HG03139 (cell line): Measurements from ENCODE around the gene STAP2.

Source experiments
- ATAC-seq: cut with Tn5 transposase; IDR thresholded peaks from one replicate; pipeline ENCODE4 v1.9.1; 2021; ENCODE audit not compliant: unreplicated experiment

The STAP2 gene

DNA sequence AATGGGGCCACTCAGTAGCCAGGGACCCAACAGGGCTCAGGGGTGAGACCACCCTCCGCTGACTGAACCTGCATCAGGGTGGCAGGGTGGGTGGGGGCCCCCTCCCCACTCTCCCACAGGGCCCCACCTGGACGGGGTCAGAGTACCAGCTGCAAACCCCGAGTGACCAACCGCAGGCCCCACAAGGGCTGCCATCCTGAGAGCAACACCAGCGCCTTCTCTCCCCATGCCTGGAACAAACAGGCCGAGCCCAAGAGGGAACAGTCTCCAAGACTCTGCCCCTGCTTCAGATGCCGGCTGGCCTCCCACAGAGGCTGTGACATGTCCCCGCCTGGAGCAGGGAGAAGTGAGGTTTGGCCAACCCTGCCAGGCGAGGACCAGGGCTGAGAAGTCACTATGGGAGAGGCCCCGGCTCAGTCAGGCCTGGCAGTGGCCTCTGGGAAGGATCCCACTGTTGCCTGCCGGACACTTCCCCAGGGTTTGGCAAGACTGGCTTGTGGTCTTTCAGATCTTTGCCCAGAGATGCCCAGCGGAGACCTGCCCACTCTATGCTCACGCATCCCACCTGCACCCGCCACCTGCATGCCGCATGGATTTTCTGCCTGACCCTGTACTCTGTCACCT, 31.9 kb upstream of the STAP2 start:
- ATAC-seq: no peak

DNA sequence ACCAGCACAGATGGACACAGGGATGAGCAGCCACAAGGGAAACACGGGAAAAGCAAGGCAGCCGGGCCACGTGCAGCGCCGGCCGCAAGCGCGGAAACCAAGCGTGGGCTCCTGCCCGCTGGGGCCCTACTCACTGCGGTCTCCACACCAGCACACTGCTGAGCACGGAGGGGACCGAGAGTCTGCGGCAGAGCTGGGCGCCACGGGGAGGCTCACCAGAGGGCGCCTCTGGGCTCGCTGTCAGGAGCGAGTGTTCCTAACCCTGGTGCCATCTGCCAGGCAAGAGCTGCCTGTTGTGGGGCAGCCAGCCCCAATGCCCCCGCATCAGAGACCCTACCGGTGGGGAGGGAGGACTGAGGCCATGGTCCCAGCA, 31.2 kb upstream of the STAP2 start:
- no peak for ATAC-seq

- ATAC-seq: peak; percentile 45
These were observed 30.7 kb upstream of the STAP2 start for GRCh38 chr19:4369109-4369887.

- ATAC-seq: no peak
These were observed 29.6 kb upstream of the STAP2 start for GRCh38 chr19:4368128-4368820.

GRCh38 chr19:4367781-4368127, 29.1 kb upstream of the STAP2 start:
- no peak for ATAC-seq

GRCh38 chr19:4367336-4367723, 28.7 kb upstream of the STAP2 start:
- no peak for ATAC-seq

- no peak for ATAC-seq
These were observed 28.2 kb upstream of the STAP2 start for GRCh38 chr19:4366666-4367335.

DNA sequence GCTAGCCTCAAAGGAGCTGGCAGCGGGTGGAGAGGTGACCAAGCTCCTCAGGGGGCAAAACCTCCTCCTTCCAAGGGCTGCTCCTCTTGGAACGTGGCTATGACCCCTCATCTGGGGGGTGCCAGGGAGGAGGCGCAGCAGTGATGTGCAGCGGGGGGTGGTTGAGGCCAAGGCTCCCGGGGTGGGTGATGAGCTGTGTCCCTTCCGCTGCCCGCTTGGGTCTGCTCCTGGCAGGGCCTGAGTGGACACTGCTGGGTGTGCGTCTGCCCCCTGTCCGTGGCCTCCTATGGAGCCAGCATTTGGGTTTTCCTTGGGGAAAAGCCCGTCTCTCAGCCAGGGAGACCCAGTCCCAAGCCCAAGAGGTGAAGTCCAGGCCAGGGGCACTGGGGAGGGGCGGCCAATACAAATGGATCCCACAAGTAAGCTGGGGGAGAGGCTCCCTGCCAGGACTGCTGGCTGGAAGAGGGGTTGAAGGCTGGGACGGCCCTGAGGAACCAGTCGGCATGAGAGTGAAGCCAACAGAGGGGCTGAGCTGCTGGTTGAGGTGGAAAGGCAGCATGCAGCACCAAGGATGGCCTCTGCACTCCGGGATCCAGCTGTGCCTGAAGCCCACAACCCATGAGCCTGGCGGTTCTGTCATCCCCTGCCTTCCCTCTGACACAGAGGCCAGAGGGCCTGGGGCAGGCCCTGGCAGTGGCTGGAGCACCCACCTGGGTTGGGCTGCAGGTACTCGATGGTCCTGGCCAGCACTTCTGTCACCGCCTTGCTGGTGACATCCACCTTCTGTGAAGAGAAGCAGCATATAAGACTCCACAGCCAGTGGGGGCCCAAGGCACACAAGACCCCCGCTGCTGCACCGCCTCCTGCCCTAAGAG, 27.4 kb upstream of the STAP2 start:
- ATAC-seq: no peak

DNA sequence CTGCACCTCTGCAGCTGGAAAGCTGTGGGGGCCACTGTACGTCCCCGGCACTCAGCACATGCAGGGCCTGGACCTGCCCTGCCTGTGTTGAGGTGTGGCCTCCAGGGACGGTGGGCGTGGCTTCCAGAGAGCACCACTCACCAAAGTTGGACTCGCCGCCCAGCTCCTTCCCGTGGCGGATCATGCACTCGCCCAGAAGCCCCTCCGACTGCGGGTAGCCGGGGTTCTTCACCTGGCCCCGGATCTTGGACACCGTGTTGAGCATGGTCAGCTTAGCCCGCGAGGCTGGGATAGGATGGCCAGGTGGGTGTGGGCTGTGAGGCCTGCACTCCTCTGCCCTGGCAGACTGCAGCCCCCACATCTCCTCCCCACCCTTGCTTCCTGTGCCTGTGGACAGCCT, 26.7 kb upstream of the STAP2 start:
- no peak for ATAC-seq

DNA sequence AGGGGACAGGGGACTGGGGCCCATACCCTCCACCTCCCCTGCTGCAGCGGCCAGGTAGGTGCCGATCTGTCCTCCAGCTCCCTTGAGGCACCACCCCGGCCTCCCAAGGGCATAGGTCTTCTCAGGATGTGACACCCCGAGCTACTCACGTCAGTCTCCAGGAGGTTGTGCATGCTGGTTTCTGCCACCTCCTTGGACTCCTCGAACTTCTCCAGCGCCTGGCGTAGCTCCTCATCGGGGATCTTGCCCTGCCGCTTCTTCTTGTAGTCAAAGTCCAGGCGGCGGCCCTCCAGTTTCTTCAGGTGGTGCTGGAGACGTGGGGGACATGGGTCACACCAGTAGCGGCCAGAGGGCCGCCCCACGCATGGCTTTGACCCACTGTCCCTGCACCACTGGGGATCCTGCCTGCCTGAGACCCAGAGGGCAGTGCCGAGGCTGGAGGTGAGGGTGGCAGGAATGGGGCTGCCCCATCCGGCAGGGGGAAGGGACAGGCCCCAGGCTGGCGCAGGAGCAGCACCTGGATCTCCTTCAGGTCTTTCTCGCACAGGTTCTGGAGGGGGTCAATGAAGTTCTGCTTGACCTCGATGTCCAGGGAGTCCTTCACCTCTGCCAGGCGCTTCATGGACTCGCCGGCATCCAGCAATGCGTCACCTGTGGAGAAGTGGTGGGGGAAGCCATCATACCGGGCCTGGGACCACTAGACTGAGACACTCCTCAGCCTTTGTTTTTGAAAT, 25.1 kb upstream of the STAP2 start:
- ATAC-seq: no peak

GRCh38 chr19:4362831-4363545, 24.4 kb upstream of the STAP2 start:
- ATAC-seq: no peak

GRCh38 chr19:4362101-4362828, 23.6 kb upstream of the STAP2 start:
- no peak for ATAC-seq

DNA sequence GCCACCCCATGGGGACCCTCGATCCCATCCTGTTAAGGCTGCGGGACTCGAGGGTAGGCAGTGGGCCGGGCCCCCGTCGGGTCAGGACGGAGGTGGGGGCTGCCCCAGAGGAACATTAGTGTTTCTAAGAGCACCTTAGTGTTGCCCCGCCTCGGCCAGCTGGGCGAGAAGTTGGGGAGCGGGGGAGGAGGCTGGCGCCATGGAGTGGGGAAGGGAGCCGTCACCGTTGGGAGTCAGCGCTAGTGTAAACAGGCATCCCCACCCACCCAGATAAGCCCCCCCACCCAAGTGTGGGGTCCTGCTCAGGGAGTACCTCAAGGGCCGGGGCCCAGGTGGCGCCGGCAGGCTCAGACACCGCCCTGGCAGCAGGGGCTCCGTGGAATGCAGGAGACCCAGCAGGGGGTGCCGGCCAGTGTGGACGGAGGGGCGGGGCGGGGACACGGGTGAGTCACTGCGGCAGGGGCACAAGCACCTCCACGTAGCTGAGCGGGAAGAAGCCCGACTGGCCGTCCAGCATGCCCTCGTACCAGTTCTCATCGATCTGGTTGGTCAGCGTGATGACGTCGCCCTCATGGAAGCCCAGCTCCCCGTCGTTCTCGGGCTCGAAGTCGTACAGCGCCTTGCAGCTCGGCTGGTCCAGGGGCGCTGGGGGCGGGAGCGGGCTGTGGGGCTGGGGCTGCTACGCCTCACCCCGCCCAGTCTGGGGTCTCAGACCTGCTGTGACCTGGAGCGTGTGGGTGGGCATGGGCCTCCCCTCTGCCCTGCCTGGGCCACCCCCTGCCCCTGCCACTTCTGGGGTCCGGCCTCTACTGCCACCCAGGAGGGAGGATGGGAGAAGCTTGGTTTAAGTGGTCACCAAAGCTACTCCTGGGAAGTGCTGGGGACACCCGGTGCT, 22.8 kb upstream of the STAP2 start:
- no peak for ATAC-seq

GRCh38 chr19:4360641-4361151, 22.1 kb upstream of the STAP2 start:
- no peak for ATAC-seq

DNA sequence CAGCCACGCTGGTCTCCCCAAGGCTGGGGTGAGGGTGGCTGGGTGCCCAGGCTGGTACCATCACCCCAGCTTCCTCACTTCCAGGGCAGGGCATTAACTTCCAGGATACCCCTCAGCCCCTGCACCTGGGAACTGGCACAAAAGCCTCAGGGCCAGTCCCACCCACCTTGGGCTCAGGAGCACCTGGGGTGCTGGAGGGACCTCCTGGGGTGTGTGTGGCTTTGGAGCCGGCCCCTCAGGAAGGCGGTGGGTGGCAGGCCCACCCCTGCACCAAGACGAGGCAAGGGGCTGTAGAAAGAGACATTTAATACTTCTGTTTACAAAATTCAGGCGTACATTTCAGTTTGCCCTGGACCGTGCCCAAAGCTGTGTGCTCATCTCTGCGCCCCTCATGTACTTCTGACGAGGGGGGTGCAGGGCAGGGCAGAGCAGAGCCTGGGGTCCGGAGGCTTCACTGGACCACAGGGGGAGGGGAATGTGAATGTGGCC, 21.5 kb upstream of the STAP2 start:
- ATAC-seq: no peak

GRCh38 chr19:4359627-4360000, 21.0 kb upstream of the STAP2 start:
- no peak for ATAC-seq
